NB4 (cell line): ENCODE measurements around the gene ITPRID1.

Experiments used
- CTCF ChIP-seq: IDR thresholded peaks from one replicate; pipeline ENCODE4 v1.5.1; 2012; ENCODE audit warnings: low read depth, low read length
- MAX ChIP-seq: IDR thresholded peaks from 2 replicates; pipeline ENCODE4 v1.6.1; 2011; ENCODE audit warnings: low read depth, low read length
- POLR2A ChIP-seq: IDR thresholded peaks from 2 replicates; pipeline ENCODE4 v1.6.1; 2011; ENCODE audit warnings: mild to moderate bottlenecking; ENCODE audit not compliant: insufficient read length; ENCODE audit errors: extremely low read depth

GRCh38 chr7:31521336-31522010 lies 7.6 kb downstream of the ITPRID1 start:
- TF ChIP-seq CTCF (no peak), POLR2A (no peak), MAX (no peak)
